ENCODE results near the gene COBL. TPM values are rescaled to one million over a fixed set of nuclear protein-coding genes. Genes with fewer than 3 reads are reported as not detected.

Gene COBL
- total and polyA plus RNA-seq, 9 of the 15 experiments (the other 6 are each of a cell fraction or from before 2014, with no cell fraction given) = 0.01 to 2.4 (median 0.09) TPM; not detected in 3

DNA sequence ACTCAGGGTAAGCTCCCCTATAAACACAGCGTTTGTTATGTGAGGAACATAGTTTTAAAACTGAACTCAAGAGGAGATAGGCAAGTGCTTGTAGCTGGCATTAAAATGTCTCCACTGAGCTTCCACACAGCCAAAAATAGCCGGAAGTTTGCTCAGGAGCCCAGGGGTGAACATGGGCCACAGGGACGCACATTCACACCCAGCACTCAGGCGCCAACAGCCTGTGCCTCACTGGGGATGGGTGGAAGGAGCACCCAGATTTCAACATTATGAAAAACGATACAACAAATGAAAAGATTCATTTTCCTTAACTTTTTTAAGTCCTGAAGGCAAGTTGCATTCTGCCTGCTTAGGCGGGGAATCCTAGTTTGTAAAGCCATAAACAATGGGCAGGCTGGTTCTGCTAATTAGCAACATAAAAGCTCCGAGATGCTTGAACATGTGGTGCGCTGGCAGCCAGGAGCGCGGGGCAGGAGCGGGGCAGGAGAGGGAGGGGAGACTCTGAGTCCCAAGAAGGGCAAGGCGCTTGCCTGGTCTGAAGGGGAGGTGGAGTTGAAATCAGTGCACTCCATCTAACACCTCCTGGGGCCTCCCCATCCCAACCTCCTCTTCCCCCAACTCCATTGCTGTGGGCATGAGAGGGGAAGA, 235.9 kb downstream of the COBL start:
- ChIA-PET CTCF (ENCODE audit: low intra/inter-chr PET ratio) (no interaction called here), POLR2A (interaction anchor here (0.7 kb wide), 1 partner anchor 485 kb away, joined by 5 read pairs; no protein-coding TSS in a partner anchor)
- under 1% methylated on average over 11 of the region's 12 CpGs for WGBS (ENCODE audit: insufficient coverage, low coverage, missing lambda C conversion rate)
- in situ Hi-C loops (cut with MboI) = no loop called here
- Histone ChIP-seq H3K9me1 (ENCODE audit: control insufficient read depth, insufficient read depth, low read length) (no peaks in the 10 kb centered on the region), H3K9me3 (replicated peaks; ENCODE audit: control insufficient read depth, insufficient read depth, low read depth, low read length) (no peaks in the 10 kb centered on the region), H3K27me3 (ENCODE audit: control insufficient read depth in 2 of 2, insufficient read depth in 2 of 2, low read length in 2 of 2) (peaks cover 11 to 52% of the 10 kb centered on the region in 2 experiments; a peak in 4 of 5 replicates), H2AFZ (ENCODE audit: low read depth, low read length) (no peak overlapping the region), H3K4me1 (replicated peaks in 1 of 2; ENCODE audit: control insufficient read depth in 2 of 2, insufficient read depth in 2 of 2, low read length in 2 of 2) (no peaks in the 10 kb centered on the region), H3K36me3 (ENCODE audit: control insufficient read depth, insufficient read depth, low read length) (no peaks in the 10 kb centered on the region), H3K9ac (ENCODE audit: insufficient read depth in 1 of 2, low read depth in 2 of 2, low read length in 2 of 2) (no peak overlapping the region), H4K20me1 (replicated peaks; ENCODE audit: control insufficient read depth, insufficient read depth, low read length) (no peaks in the 10 kb centered on the region), H3K4me2 (ENCODE audit: insufficient read depth, low read length) (no peak overlapping the region), H3K27ac (ENCODE audit: extremely low read depth, low read depth, low read length) (no peak overlapping the region), H3K79me2 (ENCODE audit: control insufficient read depth, insufficient read depth, low read length) (no peaks in the 10 kb centered on the region), H3K4me3 (no peak overlapping the region)
- FAIRE-seq (no peak), ATAC-seq (no peak), DNase-seq (ENCODE audit: extremely low read depth in 1 of 4, low spot score in 3 of 4) (no peak)
- intact Hi-C loops (cut with micrococcal nuclease) = no loop called here
- BruUV-seq (replicated peaks) = no TSS peak
- TF ChIP-seq ZNF347 (CRISPR knock-in tag; IDR thresholded peaks at IDR 0.05; ENCODE audit: low read depth) (no peak), TAL1 (IDR thresholded peaks at IDR 0.05) (no peak), ERF (CRISPR knock-in tag; IDR thresholded peaks at IDR 0.05) (no peak), U2AF1 (optimal IDR thresholded peaks at IDR 0.05; ENCODE audit: low read depth, low read length) (no peak), PTBP1 (IDR thresholded peaks at IDR 0.05; ENCODE audit: low read depth, low read length) (no peak), RFX1 (IDR thresholded peaks at IDR 0.05) (no peak), TOE1 (IDR thresholded peaks at IDR 0.05; ENCODE audit: borderline replicate concordance) (no peak), TOE1 (CRISPR knock-in tag; IDR thresholded peaks at IDR 0.05; ENCODE audit: borderline replicate concordance, low read depth) (no peak), SREBF1 (IDR thresholded peaks at IDR 0.05; ENCODE audit: borderline replicate concordance, low read depth, low read length) (no peak), ZNF316 (IDR thresholded peaks at IDR 0.05) (no peak), ZNF197 (CRISPR knock-in tag; IDR thresholded peaks at IDR 0.05; ENCODE audit: low read depth) (no peak), STAT5B (CRISPR knock-in tag; IDR thresholded peaks at IDR 0.05) (no peak), TBL1XR1 (IDR thresholded peaks at IDR 0.05; ENCODE audit: low read length in 2 of 2) (no peak), MTF1 (CRISPR knock-in tag; IDR thresholded peaks at IDR 0.05; ENCODE audit: borderline replicate concordance) (no peak), KLF6 (CRISPR knock-in tag; IDR thresholded peaks at IDR 0.05; ENCODE audit: borderline replicate concordance) (no peak), RCOR1 (IDR thresholded peaks at IDR 0.05; ENCODE audit: borderline replicate concordance in 1 of 2, low read depth in 2 of 2, low read length in 2 of 2) (no peak), XRCC4 (IDR thresholded peaks at IDR 0.05; ENCODE audit: extremely low read depth, insufficient read depth, insufficient read length) (no peak)
- TF ChIP-seq, protein P1, sequence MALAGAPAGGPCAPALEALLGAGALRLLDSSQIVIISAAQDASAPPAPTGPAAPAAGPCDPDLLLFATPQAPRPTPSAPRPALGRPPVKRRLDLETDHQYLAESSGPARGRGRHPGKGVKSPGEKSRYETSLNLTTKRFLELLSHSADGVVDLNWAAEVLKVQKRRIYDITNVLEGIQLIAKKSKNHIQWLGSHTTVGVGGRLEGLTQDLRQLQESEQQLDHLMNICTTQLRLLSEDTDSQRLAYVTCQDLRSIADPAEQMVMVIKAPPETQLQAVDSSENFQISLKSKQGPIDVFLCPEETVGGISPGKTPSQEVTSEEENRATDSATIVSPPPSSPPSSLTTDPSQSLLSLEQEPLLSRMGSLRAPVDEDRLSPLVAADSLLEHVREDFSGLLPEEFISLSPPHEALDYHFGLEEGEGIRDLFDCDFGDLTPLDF (CRISPR knock-in tag; IDR thresholded peaks at IDR 0.05) = no peak
- TF ChIP-seq, protein P2, sequence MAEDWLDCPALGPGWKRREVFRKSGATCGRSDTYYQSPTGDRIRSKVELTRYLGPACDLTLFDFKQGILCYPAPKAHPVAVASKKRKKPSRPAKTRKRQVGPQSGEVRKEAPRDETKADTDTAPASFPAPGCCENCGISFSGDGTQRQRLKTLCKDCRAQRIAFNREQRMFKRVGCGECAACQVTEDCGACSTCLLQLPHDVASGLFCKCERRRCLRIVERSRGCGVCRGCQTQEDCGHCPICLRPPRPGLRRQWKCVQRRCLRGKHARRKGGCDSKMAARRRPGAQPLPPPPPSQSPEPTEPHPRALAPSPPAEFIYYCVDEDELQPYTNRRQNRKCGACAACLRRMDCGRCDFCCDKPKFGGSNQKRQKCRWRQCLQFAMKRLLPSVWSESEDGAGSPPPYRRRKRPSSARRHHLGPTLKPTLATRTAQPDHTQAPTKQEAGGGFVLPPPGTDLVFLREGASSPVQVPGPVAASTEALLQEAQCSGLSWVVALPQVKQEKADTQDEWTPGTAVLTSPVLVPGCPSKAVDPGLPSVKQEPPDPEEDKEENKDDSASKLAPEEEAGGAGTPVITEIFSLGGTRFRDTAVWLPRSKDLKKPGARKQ (CRISPR knock-in tag; IDR thresholded peaks at IDR 0.05) = no peak
